Loucy (cell line): ENCODE data around the gene PRDM11.

ENCODE experiments used
- CTCF ChIP-seq: fragments of 200-600 bp; sonication (generic); conservative IDR thresholded peaks from 2 replicates; pipeline ENCODE4 v1.5.1; 2014; ENCODE audit warnings: mild to moderate bottlenecking, antibody characterized with exemption, low read length
- EZH2phosphoT487 ChIP-seq: fragments of 200-600 bp; IDR thresholded peaks from 2 replicates; pipeline ENCODE4 v1.6.1; 2018; ENCODE audit warnings: antibody characterized with exemption, mild to moderate bottlenecking, moderate library complexity, borderline replicate concordance

DNA sequence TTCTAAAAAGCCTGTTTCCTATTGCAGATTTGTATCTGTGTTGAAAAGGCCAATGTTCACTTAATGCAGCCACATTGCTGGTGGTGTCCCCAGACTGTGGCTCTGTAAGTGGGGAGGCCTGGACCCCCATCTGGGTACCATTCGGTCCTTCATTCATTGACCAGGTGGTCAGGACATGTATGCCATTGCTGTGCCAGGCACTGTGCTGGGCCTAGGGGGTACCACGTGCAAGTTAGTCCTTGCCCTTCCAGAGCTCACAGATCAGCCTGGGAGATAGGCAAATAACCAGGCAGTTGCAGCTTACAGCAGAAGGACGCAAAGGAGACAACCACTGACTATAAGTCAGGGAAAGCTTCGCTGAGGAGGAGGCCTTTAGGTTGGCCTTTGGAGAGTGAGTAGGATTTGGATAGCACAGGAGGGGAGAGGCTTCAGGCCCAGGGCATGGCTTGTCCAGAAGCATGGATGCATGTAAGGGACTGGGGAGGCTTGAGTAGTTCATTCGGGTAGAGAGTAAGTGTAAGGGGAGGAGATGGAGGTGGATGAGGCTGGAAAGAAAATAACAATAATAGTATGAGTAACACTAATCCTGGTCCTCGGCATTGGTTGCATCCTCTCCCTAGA lies 5.0 kb downstream of the PRDM11 start:
- TF ChIP-seq CTCF, result no peak
- TF ChIP-seq EZH2phosphoT487, result no peak
